Stimulated activated CD4-positive, alpha-beta T cell treated with anti-CD3 and anti-CD28 coated beads, Interleukin-1b, Interleukin-23, amount 100 ng/mL, for 48 hours (primary cell): Measurements from ENCODE around the gene ENG.
"Not testable (repeated sequence)": the region's sequence is repeated elsewhere in the genome, so short reads cannot be mapped to it uniquely, and the experiment has no call there.

Experiments used
- DNase-seq: peaks from one replicate; pipeline ENCODE4 v3.0.0-alpha.2; 2020

ENG gene

DNA sequence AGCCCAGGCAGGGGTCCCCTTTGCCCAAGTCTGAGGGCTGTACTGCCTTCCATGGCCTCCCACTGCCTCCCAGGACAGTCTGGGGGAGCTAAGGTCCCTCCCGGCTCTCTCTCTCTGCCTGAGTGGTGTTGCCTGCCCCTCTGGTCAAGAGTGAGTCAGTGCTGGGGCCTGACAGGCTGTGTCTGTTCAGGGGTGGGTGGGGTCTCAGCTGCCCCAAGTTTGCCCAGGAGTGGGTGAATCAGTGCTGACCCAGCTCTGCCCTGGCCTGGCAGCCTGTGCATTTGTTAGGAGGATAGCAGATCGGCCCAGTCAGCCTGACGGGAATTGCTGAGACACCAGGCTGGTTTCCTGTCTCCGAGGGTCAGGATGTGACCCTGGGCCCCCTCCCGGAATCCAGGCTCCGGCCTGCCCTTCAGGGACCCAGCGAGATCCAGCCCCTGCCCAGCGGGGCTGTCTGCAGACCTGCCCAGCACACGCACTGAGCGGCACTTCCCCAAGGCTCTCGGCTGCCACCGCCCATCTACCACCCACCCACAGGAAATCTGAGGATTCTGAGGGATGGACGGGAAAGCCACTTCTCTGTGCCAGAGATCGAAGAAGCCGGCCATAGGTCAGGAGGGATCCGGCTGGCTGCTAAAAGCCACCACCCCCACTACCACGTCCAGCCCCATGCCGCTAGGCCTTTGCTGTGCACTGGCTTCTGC is 15.9 kb downstream of the ENG start:
- DNase-seq: no peak

DNA sequence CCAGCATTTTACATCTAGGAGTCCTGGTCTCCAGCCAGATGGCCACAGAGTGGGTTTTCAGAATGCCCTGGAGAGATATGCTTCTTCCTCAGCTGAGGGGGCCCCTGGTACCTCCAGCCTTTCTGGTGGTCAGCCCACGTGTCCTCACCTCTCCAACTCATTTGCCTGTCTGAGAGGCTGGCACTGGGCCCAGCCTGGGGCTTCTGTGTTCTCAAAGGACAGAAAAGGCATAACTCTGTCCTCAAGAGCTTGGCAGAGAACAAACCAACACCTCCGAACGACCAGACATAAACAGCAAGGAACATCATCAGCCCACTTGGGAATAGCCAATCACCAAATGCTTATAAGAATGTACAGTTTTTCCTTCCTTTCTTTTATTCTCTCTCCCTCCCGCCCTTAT is 17.1 kb downstream of the ENG start:
- no peak for DNase-seq

DNA sequence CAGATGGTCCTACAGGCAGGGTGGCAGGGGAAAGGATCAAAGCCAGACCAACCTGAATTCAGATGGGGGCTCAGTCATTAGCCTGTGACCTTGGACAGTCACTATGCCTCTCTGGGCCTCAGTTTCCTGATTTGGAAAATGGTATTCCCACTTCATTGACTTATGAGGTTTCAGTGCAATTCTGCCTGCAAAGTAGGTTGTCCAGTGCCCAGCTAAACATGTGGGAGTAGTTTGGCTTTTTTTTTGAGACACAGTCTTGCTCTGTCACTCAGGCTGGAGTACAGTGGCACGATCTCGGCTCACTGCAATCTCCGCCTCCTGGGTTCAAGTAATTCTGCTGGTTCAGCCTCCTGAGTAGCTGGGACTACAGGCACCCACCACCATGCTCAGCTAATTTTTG is 17.9 kb downstream of the ENG start:
- not testable (repeated sequence) for DNase-seq

DNA sequence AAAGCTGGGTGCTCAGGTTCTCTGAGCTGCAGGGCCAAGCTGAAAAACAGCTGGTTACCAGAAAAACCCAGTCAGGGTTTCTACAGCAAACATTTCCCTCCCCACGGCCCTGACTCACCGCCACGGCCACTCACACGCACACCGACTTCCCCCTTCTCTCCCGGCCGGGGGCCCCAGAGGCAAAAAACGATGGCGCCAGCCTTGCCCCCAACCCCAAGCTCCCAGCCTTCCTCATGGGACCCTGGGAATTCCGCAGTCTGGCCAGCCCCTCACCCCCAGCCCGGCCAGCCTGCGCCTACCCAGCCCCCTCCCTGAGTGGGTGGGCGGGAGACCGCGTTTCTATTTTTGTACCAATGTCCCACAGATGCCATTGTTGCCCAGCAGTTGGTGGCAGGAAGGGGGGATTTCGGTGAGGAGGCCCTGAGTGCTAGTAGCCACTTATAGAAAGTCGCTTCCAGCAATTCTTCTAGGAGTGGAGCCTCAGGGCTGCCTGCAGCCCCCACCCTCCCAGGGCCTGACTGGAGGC is 18.4 kb downstream of the ENG start:
- DNase-seq: peak; percentile 25

DNA sequence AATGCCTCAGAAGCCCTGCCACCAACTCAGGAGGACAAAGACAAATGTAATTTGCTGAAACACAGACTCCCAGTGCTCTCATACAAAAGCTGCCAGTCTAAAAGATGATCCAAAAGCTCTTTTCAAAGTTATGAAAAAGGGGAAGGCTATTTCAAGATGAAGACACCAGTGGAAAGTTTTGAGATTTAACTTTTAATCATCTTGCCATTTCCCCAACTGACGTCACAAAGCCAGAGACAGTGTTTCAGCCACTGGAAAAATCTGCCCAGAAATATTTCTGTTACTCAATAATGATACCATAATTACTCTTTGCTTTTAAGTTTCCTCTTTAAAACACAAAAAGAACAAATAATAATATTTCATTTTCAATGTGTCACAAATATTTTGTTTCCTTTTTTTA is 20.9 kb downstream of the ENG start:
- DNase-seq: no peak

DNA sequence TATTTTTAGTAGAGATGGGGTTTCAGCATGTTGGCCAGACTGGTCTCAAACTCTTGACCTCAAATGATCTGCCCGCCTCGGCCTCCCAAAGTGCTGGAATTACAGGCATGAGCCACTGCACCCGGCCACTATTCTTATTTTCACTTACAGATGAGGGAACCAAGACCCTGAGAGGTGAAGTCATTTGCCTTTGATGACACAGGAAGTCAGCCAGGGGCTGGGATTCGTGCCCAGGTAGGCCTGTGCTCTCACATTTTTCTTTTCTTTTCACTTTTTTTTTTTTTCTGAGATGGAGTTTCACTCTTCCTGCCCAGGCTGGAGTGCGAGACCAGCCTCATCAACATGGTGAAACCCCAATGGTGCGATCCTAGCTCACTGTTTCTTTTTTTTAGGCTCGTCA is 22.2 kb downstream of the ENG start:
- DNase-seq: no peak

DNA sequence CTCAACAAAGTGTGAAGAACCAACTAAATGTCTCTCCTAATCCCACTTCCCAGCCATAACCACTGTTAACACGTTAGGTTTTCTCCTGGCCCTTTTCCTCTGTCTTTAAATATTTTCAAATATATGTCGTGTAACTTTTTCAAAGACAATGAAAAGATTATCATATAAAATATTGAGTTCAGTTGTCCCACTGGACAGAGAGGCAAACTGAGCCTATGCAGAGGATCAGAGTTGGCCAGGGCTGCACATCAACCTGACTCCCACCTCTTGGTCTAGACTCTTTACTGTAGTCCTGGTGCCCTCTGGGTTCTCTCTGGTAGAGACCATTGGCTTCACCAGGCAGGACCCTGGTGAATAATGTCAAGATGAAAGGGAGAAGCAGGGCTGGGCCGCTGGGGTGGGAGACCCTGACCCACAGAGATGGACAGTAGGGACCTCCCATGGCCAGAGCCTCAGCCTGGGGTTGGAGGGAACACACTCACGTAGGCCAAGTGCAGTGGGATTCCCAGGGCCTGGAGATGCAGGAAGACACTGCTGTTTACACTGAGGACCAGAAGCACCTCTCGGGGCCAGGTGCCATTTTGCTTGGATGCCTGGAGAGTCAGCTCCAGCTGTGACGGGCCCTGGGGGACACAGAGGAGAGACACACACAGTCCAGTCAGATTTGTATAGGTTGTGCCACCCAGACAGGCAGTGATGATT is 25.1 kb downstream of the ENG start:
- no peak for DNase-seq

DNA sequence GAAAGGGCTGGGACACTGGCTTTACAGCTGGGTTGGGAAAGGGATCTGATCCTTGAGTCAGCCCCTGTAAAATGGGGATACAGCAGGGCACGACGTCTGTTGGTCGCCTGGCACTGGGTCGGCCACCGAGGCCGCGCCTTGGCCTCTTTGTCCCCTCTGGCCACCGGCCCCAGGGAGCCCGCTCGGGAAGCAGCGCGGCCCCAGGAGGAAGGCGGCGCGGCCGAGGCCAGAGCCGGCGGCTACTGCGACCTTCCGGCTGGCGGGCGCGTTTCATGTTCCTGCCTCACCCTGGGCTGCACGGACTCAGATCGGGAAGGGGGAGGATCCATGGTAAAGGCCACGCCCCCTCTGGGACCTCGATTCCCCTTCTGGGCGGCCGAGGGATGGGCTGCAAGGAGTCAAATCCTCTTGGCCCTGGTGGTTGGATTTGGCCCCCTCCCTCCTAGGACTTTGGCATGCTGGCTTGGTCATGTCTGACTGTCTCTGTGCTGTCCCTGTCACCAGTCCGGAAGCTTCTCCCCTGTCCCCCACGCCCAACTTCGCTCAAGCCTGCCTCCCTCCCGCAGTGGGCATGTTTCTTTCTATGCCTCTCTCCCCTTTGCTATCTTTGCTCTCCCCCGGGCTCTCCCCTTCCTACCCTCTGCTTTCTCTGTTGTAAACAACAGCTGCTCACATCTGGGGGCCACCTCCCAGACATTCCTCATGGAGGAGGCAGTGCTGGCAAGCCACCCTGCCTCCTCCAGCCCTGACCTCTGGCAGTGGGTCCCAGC is 26.0 kb downstream of the ENG start:
- DNase-seq: no peak

DNA sequence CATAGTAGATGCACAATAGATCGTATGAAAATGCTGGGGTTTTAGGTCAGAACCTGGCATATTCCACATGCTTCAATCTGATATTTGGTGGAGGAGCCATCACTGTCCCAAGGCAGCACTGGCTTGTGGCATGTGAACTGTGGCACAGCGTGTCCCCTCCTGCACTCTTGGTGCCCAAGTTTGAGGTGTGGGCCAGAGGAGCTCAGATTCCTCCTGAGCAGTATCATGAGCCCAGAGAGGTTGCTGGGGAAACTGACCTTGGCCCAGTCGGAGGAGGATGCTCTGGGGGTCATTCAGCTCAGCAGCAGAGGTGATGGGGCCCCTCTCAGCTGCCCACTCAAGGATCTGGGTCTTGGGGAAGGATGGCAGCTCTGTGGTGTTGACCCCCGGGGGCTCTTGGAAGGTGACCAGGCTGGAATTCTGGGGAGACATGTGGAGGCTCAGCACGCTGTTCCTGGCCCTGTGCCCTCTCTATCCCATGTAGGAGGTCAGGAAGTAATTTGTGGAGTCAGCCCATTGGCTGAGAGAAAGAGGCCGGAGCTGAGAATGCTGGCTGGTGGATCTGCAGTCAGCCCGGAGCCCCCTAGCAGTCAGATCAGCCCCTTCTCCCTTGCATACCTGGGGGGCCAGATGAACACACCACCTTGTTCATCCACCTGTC is 28.1 kb downstream of the ENG start:
- no peak for DNase-seq

DNA sequence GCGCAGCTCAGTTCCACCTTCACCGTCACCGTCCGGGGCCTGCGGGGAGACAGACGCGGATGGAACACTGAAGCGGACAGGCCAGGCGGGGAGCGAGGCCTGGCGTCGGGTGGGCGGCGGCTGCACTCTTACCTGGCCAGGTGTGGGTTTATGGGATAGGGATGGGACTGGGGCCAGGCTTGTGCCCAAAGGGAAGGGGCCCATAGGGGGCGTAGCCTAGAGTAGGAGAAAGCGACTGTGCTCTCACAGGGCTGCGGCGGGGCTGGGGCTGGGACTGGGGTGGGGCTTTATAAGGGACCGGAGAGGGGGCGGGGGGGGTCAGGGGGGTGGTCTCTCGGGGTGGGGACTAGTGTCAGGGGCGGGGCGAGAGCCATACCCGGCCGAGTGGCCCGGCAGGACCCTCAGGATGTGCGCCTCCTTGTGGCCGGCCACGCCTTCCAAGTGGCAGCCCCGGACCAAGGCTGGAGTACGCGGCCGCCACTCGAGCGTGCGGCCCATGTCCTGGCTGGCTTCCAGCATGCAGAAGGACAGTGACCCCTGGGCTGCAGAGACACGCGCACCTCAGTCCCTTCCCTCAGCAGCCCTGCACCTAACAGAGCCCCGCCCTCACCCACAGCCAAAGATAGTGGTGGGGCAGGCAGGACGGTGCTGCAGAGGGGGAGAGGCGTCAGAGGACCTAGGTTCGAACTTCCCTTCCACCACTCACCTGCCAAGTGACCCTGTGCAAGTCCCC is 29.0 kb downstream of the ENG start:
- no peak for DNase-seq

DNA sequence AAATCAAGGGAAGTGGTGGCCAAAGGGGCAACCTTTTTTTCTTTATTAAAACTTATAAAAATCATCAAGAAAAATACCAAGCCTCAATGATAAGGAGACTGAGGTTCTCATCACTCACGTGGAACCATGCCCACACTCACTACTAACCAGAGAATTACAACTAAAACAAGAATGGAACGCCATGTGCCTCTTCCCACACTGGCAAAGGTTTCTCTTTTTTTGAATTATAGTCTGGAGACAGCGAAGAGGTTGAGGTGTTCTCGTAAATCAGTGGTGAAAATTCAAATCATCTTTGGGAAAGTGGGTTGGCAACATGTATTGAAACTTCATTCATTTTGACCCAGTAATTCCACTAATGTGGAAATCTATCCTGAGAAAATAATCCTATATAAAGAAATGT is 32.4 kb downstream of the ENG start:
- DNase-seq: no peak

DNA sequence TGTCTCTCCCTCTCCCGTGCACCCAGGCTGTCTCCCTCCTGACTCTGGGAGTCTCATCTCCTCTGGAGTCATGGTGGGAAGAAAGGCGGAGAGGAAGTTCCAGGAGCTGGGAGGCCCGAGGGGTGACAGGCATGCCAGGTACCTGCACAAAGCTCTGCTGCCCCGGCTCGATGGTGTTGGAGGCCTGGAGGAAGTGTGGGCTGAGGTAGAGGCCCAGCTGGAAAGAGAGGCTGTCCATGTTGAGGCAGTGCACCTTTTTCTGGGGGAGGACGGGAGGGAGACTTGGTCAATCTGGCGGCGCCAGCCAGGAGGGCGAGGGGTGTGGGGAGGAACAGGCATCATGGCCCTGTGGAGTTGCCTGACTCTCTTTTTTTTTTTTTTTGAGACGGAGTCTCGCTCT is 35.9 kb downstream of the ENG start:
- no peak for DNase-seq

DNA sequence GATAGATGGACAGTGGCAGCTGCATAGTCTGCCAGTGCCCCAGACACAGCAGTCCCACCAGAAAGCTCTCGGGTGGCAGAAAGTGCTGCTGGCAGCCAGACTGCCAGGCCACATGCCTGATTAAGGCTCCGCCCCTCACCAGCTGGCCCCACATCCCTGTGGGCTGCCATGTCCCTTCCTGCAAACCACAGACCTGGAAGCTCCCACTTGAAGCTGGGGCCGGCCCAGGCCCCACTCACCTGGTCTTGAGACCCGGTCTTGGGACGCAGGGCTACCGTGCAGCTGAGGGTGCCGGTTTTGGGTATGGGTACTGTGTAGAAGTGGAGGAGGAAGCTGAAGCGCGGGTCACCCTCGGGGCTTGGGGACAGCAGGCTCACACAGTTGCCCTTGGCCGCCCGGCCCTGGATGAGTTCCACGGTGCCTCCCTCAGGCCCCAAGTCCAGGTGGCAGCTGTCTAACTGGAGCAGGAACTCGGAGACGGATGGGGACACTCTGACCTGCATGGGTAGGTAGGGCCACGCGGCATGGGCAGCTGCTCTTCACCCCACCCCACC is 36.5 kb downstream of the ENG start:
- DNase-seq: no peak

DNA sequence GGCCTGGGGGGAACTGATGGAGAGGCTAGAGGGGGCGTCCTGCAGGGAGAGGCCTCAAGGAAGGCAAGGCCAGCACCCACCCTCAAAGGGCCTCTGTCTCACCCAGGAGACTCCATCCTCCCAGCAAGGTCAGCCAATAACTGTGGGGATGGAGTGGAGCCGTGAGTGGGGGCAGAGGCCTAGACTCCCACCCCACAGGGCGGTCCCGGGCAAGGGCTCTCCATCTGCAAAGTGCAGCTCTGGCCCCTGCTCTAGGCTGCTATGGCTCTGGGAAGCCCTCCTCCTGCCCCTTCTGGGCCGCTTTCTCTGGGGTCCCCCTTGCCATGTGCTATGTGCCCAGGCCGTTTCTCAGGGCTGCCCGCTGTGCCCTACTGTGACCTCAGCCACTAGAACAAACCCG is 37.7 kb downstream of the ENG start:
- DNase-seq: no peak

DNA sequence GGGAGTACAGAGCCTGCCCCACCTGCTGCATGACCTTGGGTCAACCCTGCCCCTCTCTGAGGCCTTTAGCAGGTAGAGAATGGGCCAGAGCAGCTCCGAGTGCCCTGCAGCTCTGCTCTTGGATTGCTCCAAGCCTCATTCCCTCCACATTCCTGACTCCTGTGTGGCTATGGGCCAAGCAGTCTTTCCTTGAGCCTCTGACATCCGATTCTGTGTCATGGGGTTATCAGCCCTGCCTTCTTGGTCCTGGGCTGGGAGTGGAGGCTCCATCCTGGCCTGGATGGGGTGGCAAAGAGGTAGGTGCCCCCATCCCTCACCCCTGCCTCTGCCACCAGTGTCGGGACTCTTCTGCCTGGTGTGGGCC is 38.1 kb downstream of the ENG start:
- no peak for DNase-seq

DNA sequence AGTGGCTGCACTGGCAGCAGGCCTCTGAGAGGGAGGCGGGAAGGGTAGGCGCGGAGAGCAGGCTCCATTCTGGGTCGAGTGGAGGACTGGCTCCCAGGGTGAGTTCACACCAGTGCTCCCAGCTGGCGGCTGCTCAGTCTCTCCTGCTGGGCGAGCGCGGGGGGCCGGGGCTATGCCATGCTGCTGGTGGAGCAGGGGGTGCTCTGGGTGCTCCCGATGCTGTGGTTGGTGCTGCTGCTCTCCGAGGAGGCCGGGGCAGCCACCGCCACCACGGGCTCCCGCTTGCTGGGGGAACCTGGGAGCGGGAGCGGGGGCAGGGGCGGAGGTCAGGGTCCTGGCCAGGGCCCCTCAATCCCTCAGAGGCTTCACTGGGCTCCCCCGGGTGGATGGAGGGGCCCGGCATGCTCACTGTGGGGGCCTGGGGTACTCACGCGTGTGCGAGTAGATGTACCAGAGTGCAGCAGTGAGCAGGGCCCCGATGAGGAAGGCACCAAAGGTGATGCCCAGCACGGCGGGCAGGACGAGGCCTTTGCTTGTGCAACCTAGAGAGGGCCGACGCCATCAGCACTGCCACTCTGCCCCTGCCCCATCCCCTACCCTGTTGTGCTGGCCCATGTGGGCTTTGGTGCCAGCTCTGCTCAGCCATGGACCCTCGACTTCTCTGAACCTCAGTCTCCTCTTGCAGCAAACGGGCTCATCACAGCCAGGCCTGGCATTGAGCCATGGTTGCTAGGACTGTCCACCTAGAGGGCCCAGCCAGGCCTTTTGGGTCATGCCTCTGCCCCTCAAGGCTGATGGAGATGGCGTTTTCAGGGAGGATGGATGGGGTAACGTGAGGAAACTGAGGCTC is 38.7 kb downstream of the ENG start:
- no peak for DNase-seq

DNA sequence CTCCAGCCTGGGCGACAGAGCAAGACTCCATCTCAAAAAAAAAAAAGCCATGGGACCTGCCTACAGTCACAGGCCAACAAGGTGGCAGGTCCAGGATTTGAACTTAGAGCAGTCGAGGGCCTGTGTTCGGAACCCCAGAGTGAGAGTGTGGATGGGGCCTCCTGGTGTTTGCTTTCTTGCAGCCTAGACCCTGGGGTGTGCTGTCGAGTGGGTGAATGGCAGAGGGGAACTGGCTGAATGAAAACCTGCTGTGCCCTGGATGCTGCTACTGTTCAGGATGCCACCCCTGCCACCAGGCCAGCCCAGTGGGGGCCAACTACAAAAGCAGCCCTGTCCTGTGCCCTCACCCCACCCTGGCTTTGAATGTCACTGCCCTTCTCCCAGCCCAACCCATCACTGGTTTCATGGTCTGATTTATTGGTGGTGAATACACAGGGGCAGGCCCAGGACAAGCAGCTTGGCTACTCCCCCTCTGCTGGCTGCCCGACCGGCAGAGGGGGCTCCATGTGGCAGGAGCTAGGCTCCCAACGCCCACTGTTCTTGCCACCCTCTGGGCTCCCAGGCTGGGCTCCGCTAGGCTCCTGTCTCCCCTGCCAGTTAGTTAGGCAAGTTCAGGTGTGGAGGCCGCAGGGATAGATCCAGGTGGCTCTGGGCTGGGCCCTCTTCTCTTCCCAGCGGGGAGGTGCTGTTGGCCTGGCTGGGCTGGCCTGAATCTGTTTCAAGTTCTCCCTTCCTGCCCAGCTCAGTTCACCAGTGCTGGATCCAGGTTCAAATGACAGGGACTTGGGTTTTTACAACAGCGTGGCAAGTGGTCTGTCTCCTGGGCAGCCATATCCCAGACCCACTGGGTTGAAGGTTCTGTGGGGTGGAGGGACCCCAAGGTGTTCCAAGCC is 39.6 kb downstream of the ENG start:
- DNase-seq: no peak

DNA sequence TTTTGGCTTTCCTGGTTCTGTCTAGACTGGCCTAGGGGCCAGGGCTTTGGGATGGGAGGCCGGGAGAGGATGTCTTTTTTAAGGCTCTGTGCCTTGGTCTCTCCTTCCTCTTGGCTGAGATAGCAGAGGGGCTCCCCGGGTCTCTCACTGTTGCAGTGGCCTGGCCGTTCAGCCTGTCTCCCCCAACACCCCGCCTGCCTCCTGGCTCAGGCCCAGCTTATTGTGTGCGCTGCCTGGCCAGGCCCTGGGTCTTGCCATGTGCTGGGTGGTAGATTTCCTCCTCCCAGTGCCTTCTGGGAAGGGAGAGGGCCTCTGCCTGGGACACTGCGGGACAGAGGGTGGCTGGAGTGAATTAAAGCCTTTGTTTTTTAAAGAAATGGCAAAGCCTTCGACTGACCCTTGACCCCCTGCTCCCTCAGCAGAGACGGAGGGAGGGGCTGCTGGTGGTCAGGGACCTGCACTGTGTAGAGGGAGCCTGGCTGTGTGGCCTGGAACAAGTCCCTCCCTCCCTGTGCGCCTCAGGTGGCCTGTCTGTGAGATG is 40.7 kb downstream of the ENG start:
- DNase-seq: no peak

DNA sequence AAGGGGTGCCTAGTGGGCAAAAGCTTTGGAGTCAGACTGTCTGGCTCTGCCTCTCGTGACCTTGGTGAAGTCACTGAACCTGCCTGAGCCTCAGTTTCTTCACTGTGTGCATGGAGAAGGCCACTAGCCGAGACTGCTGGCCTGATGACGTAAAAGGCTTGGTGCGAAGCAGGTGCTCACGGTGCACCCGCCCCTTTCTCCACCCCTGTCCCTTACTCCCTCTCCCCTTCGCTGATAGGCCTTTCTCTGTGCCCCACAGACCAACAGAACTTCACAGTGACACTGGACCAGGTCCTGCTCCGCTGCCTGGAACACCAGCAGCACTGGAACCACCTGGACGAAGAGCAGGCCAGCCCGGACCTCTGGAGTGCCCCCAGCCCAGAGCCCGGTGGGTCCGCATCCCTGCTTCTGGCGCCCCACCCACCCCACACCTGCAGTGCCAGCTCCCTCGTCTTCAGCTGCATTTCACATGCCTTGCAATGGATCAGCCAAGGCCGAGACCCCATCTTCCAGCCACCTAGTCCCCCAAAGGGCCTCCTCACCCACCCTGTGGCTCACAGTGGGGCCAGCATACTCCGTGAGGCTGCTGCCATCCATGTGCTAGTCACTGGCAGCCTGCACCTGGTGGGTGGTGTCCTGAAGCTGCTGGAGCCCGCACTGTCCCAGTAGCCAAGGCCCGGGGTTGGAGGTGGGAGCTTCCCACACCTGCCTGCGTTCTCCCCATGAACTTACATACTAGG is 41.4 kb downstream of the ENG start:
- DNase-seq: no peak
